Measurements from ENCODE around the gene CLDN11. TPM values are rescaled to one million over a fixed set of nuclear protein-coding genes. Genes with fewer than 3 reads are reported as not detected.

CLDN11 gene
- total RNA-seq, 1 donor from 2014 or later: 1.6 TPM

GRCh38 chr3:170471149-170471548, 52.5 kb downstream of the CLDN11 start:
- H3K9ac ChIP-seq: no peak overlapping the region
- H3K9me3 Mint-ChIP-seq: no peaks in the 10 kb centered on the region

GRCh38 chr3:170473358-170473757, 54.7 kb downstream of the CLDN11 start:
- no peak overlapping the region for H3K4me3 Mint-ChIP-seq
- H3K36me3 Mint-ChIP-seq: no peaks in the 10 kb centered on the region
- TF ChIP-seq EZH2 (IDR thresholded peaks at IDR 0.05) (no peak), EZH2phosphoT487 (IDR thresholded peaks at IDR 0.05) (no peak)
- TF ChIP-seq, protein P1, sequence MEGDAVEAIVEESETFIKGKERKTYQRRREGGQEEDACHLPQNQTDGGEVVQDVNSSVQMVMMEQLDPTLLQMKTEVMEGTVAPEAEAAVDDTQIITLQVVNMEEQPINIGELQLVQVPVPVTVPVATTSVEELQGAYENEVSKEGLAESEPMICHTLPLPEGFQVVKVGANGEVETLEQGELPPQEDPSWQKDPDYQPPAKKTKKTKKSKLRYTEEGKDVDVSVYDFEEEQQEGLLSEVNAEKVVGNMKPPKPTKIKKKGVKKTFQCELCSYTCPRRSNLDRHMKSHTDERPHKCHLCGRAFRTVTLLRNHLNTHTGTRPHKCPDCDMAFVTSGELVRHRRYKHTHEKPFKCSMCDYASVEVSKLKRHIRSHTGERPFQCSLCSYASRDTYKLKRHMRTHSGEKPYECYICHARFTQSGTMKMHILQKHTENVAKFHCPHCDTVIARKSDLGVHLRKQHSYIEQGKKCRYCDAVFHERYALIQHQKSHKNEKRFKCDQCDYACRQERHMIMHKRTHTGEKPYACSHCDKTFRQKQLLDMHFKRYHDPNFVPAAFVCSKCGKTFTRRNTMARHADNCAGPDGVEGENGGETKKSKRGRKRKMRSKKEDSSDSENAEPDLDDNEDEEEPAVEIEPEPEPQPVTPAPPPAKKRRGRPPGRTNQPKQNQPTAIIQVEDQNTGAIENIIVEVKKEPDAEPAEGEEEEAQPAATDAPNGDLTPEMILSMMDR (IDR thresholded peaks at IDR 0.05): no peak
- Histone ChIP-seq H4K20me1 (ENCODE audit: low read depth) (no peaks in the 10 kb centered on the region), H3K4me2 (no peak overlapping the region), H3F3A (ENCODE audit: low read depth) (peaks cover 8% of the 10 kb centered on the region), H3K27ac (no peak overlapping the region), H3K27me3 (no peaks in the 10 kb centered on the region), H3K9ac (no peak overlapping the region), H3K4me3 (no peak overlapping the region), H3K9me3 (ENCODE audit: low read depth) (no peaks in the 10 kb centered on the region), H3K79me2 (ENCODE audit: low read depth) (no peaks in the 10 kb centered on the region), H3K4me1 (peaks cover 30% of the 10 kb centered on the region), H3K36me3 (no peaks in the 10 kb centered on the region), H2AFZ (replicated peaks) (no peak overlapping the region)
- DNase-seq (ENCODE audit: low spot score): no peak
- H3K4me1 Mint-ChIP-seq: peaks cover 39% of the 10 kb centered on the region
- H3K27me3 Mint-ChIP-seq (ENCODE audit: insufficient read depth, low read depth): no peaks in the 10 kb centered on the region
- no peaks in the 10 kb centered on the region for H3K9me3 Mint-ChIP-seq
- H3K27ac Mint-ChIP-seq: no peak overlapping the region

More at GRCh38 chr3:170471149-170471548, 52.5 kb downstream of the CLDN11 start:
- Histone ChIP-seq H3K36me3 (no peaks in the 10 kb centered on the region), H3K27ac (no peak overlapping the region), H3F3A (ENCODE audit: low read depth) (peaks cover 6% of the 10 kb centered on the region), H3K79me2 (ENCODE audit: low read depth) (no peaks in the 10 kb centered on the region), H3K4me2 (peak overlapping the region; percentile 57), H3K4me1 (peaks cover 30% of the 10 kb centered on the region), H3K27me3 (no peaks in the 10 kb centered on the region), H3K9me3 (ENCODE audit: low read depth) (no peaks in the 10 kb centered on the region), H2AFZ (replicated peaks) (peak overlapping the region; percentile 95), H3K4me3 (no peak overlapping the region), H4K20me1 (ENCODE audit: low read depth) (no peaks in the 10 kb centered on the region)
- TF ChIP-seq, protein P1 (IDR thresholded peaks at IDR 0.05): no peak
- TF ChIP-seq EZH2 (IDR thresholded peaks at IDR 0.05) (no peak), EZH2phosphoT487 (IDR thresholded peaks at IDR 0.05) (no peak)
- H3K27ac Mint-ChIP-seq: no peak overlapping the region
- no peak overlapping the region for H3K4me3 Mint-ChIP-seq
- no peaks in the 10 kb centered on the region for H3K27me3 Mint-ChIP-seq (ENCODE audit: insufficient read depth, low read depth)
- DNase-seq (ENCODE audit: low spot score): no peak
- peaks cover 39% of the 10 kb centered on the region for H3K4me1 Mint-ChIP-seq
- H3K36me3 Mint-ChIP-seq: no peaks in the 10 kb centered on the region

DNA sequence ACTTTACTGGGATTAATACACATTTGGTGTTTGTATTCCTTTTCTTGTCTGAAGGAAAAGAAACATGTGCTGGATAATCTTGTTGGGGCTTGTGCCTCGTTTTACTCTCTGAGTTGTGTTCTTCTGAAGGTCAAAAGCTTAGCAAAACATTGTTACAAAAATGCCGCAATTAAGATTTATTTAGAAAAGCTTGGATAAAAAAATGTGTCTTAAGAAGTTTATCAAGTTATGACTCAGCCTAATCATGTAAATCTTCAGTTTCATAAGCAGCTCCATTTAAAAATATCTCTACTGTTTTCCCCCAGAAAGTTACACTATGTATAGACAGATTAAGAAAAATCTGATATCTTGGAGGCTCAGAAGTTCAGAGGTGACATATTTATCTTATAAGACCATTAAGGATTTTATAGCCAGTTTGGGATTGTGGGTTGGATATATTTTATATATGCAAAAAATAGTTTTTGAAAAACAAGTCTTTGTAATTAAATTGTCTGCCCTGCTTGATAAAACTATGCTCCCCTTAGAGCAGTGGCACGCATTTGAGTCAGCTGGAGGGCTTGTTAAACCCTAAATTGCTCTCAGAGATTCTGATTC, 56.5 kb downstream of the CLDN11 start:
- peaks cover 29% of the 10 kb centered on the region for H3K4me1 Mint-ChIP-seq
- no peak overlapping the region for H3K27ac Mint-ChIP-seq

More for the DNA sequence above, 56.5 kb downstream of the CLDN11 start:
- no peak overlapping the region for H3K4me3 Mint-ChIP-seq
- no peaks in the 10 kb centered on the region for H3K36me3 Mint-ChIP-seq
- H3K4me1 ChIP-seq: peaks cover 20% of the 10 kb centered on the region
- TF ChIP-seq EZH2 (IDR thresholded peaks at IDR 0.05) (no peak), EZH2phosphoT487 (IDR thresholded peaks at IDR 0.05) (no peak)
- TF ChIP-seq, protein P1 (IDR thresholded peaks at IDR 0.05): no peak
- H3K79me2 ChIP-seq (ENCODE audit: low read depth): no peaks in the 10 kb centered on the region
- DNase-seq (ENCODE audit: low spot score): no peak
- H3K9me3 ChIP-seq (ENCODE audit: low read depth): no peaks in the 10 kb centered on the region
- H3K27ac ChIP-seq: no peak overlapping the region
- no peak overlapping the region for H3K9ac ChIP-seq
- H3K9me3 Mint-ChIP-seq: peaks cover 3% of the 10 kb centered on the region
- H4K20me1 ChIP-seq (ENCODE audit: low read depth): no peaks in the 10 kb centered on the region
- no peaks in the 10 kb centered on the region for H3K27me3 ChIP-seq
- H3F3A ChIP-seq (ENCODE audit: low read depth): peaks cover 8% of the 10 kb centered on the region
- no peak overlapping the region for H3K4me2 ChIP-seq
- H3K4me3 ChIP-seq: no peak overlapping the region
- no peak overlapping the region for H2AFZ ChIP-seq (replicated peaks)
- H3K36me3 ChIP-seq: no peaks in the 10 kb centered on the region
- H3K27me3 Mint-ChIP-seq (ENCODE audit: insufficient read depth, low read depth): no peaks in the 10 kb centered on the region
